Gastrocnemius medialis (tissue), 4 donors: Measurements from ENCODE around the gene PIK3C2B. TPM values are rescaled to one million over a fixed set of nuclear protein-coding genes. Genes with fewer than 3 reads are reported as not detected.

Source experiments
- ATAC-seq, 2 donors: fragments of 150-250 bp; one replicate each; pipeline ENCODE4 v1.9.1; 2016
- DNase-seq, 2 donors: peaks; one replicate each; pipeline ENCODE4 v3.0.0-alpha.2; 2019
- H3K27ac ChIP-seq, 4 donors: fragments of 200-600 bp; sonication (generic); 1 replicate in 1 of 4; 2 replicates in 3 of 4; pipeline ENCODE4 v1.5.1; 2016 to 2018; ENCODE audit warnings: mild to moderate bottlenecking in 2 of 4, moderate library complexity in 1 of 4
- H3K27me3 ChIP-seq, 3 donors: fragments of 200-600 bp; sonication (generic) in 2 of 3; 1 replicate in 1 of 3; 2 replicates in 2 of 3; pipeline versions ENCODE4 v1.5.1 to v1.6.0; 2016 to 2019; ENCODE audit warnings: mild to moderate bottlenecking in 1 of 3, moderate library complexity in 1 of 3
- H3K36me3 ChIP-seq, 2 donors: fragments of 200-600 bp; sonication (generic) in 1 of 2; one replicate each; pipeline ENCODE4 v1.5.1; 2017 to 2018
- H3K4me1 ChIP-seq, 2 donors: fragments of 200-600 bp; sonication (generic) in 1 of 2; one replicate each; pipeline ENCODE4 v1.5.1; 2016 to 2017; ENCODE audit warnings: mild to moderate bottlenecking in 2 of 2
- H3K4me3 ChIP-seq, 4 donors: fragments of 200-600 bp; sonication (generic) in 3 of 4; 1 replicate in 1 of 4; 2 replicates in 3 of 4; pipeline ENCODE4 v1.5.1; 2016 to 2019; ENCODE audit warnings: mild to moderate bottlenecking in 2 of 4
- H3K9me3 ChIP-seq, 3 donors: fragments of 200-600 bp; sonication (generic) in 2 of 3; 1 replicate in 1 of 3; 2 replicates in 2 of 3; pipeline ENCODE4 v1.5.1; 2016 to 2019
- CTCF ChIP-seq, 5 experiments: fragments of 450-650 bp in 3 of 5; fragments of 200-600 bp in 2 of 5; sonication (generic) in 2 of 5; IDR thresholded peaks in 4 of 5; conservative IDR thresholded peaks in 1 of 5; 1 replicate in 4 of 5; 2 replicates in 1 of 5; pipeline ENCODE4 v1.5.1; 2016 to 2019; ENCODE audit warnings: antibody characterized with exemption in 5 of 5, mild to moderate bottlenecking in 3 of 5, moderate library complexity in 3 of 5
- POLR2A ChIP-seq, 2 donors: fragments of 450-650 bp; IDR thresholded peaks; one replicate each; pipeline ENCODE4 v1.6.1; 2017; ENCODE audit warnings: antibody characterized with exemption in 2 of 2, mild to moderate bottlenecking in 2 of 2, moderate library complexity in 2 of 2
- in situ Hi-C, 4 donors: fragments of 200-750 bp; cut with MboI; loops; one replicate each; pipeline versions ENCODE4 v1.15.0 to v1.8.0; 2017; ENCODE audit warnings: low sequenced_read_pairs in 4 of 4
- intact Hi-C: fragments of 100-400 bp; cut with DNase I; formaldehyde crosslinking; loops from one replicate; pipeline ENCODE4 v1.15.1; 2023; ENCODE audit warnings: low total_unique reads
- total RNA-seq, 4 donors: library from RNA; depleted of rRNA; stranded (reverse); fragments of >200 nt; gene quantifications; one replicate each; pipeline versions ENCODE4 v1.1.0 to v1.2.3, GENCODE V29; 2016

Gene PIK3C2B
- total RNA-seq, 4 donors from 2014 or later: 2.8 to 6.0 (median 3.8) TPM

- DNase-seq (no peak), ATAC-seq (no peak)
- intact Hi-C loops (no loop called here), in situ Hi-C loops (no loop called here)
- Histone ChIP-seq H3K27ac (peak overlapping the region in 3 of 4 donors; percentile 50 to 98 (median 90)), H3K9me3 (no peaks in the 10 kb centered on the region), H3K4me3 (no peak overlapping the region), H3K36me3 (peaks cover 0 to 7% of the 10 kb centered on the region in 2 donors), H3K4me1 (peaks cover 27 to 40% of the 10 kb centered on the region in 2 donors), H3K27me3 (no peaks in the 10 kb centered on the region)
- TF ChIP-seq CTCF (IDR thresholded peaks at IDR 0.05 in 4 of 5, conservative IDR thresholded peaks at IDR 0.05 in 1 of 5) (no peak), POLR2A (IDR thresholded peaks at IDR 0.05) (no peak)
Observed at GRCh38 chr1:204454476-204454875, 40.1 kb downstream of the PIK3C2B start.

GRCh38 chr1:204453141-204453772, 41.3 kb downstream of the PIK3C2B start:
- Histone ChIP-seq H3K9me3 (no peaks in the 10 kb centered on the region), H3K4me1 (peaks cover 37 to 50% of the 10 kb centered on the region in 2 donors), H3K27me3 (no peaks in the 10 kb centered on the region), H3K36me3 (peaks cover 0 to 7% of the 10 kb centered on the region in 2 donors), H3K4me3 (no peak overlapping the region), H3K27ac (peak overlapping the region; percentile 41 to 98 (median 91))
- intact Hi-C loops (no loop called here), in situ Hi-C loops (no loop called here)
- ATAC-seq: no peak
- no peak for DNase-seq
- TF ChIP-seq CTCF (IDR thresholded peaks at IDR 0.05 in 4 of 5, conservative IDR thresholded peaks at IDR 0.05 in 1 of 5): no peak
- no peak for TF ChIP-seq POLR2A (IDR thresholded peaks at IDR 0.05)

- intact Hi-C loops: no loop called here
- peak; percentile 4 to 7 for ATAC-seq
- Histone ChIP-seq H3K27ac (peak overlapping the region; percentile 90 to 98 (median 94)), H3K27me3 (no peaks in the 10 kb centered on the region), H3K4me3 (peak overlapping the region in 3 of 4 donors; percentile 34 to 45 (median 34)), H3K9me3 (no peaks in the 10 kb centered on the region), H3K36me3 (no peaks in the 10 kb centered on the region), H3K4me1 (peaks cover 53 to 59% of the 10 kb centered on the region in 2 donors)
- DNase-seq: no peak
- in situ Hi-C loops: no loop called here
- TF ChIP-seq POLR2A (IDR thresholded peaks at IDR 0.05) (no peak), CTCF (IDR thresholded peaks at IDR 0.05 in 4 of 5, conservative IDR thresholded peaks at IDR 0.05 in 1 of 5) (no peak)
Observed at GRCh38 chr1:204451352-204452124, 43.1 kb downstream of the PIK3C2B start.

GRCh38 chr1:204450461-204451257, 43.9 kb downstream of the PIK3C2B start:
- intact Hi-C loops: no loop called here
- Histone ChIP-seq H3K4me1 (peaks cover 62 to 68% of the 10 kb centered on the region in 2 donors), H3K9me3 (no peaks in the 10 kb centered on the region), H3K36me3 (no peaks in the 10 kb centered on the region), H3K27ac (peak overlapping the region; percentile 90 to 98 (median 94)), H3K27me3 (no peaks in the 10 kb centered on the region), H3K4me3 (peak overlapping the region; percentile 20 to 45 (median 34))
- in situ Hi-C loops: no loop called here
- DNase-seq: peak; percentile 71 to 90
- TF ChIP-seq POLR2A (IDR thresholded peaks at IDR 0.05): peak; percentile 70 to 79
- peak in 1 of 5 experiments; percentile 19 for TF ChIP-seq CTCF (IDR thresholded peaks at IDR 0.05 in 4 of 5, conservative IDR thresholded peaks at IDR 0.05 in 1 of 5)
- ATAC-seq: peak; percentile 76 to 77
